SH-SY5Y (cell line): ENCODE results near the gene GGPS1.

ENCODE experiments used
- GATA2 ChIP-seq: IDR thresholded peaks from 2 replicates; pipeline ENCODE4 v1.6.1; 2011; ENCODE audit warnings: mild to moderate bottlenecking, low read depth, low read length
- GATA3 ChIP-seq: IDR thresholded peaks from 2 replicates; pipeline ENCODE4 v1.6.1; 2011; ENCODE audit warnings: low read depth, mild to moderate bottlenecking, low read length, moderate library complexity

- TF ChIP-seq GATA2 (no peak), GATA3 (no peak)
Measured at GRCh38 chr1:235342039-235342438, 13.7 kb downstream of the GGPS1 start.
